ENCODE data around the gene DLG5. TPM values are rescaled to one million over a fixed set of nuclear protein-coding genes. Genes with fewer than 3 reads are reported as not detected.

The DLG5 gene
- total and polyA plus RNA-seq, 10 of the 15 experiments (the other 5 are each of a cell fraction or from before 2014, with no cell fraction given), result 0.18 to 6.6 (median 2.7) TPM

- TF ChIP-seq SMC3 (IDR thresholded peaks at IDR 0.05; ENCODE audit: borderline replicate concordance, low read length), result 0 out of 2 replicates have a peak, but pooled peaks have one; percentile 10
- no peak for TF ChIP-seq CREM (IDR thresholded peaks at IDR 0.05; ENCODE audit: low read depth)
- TF ChIP-seq HDAC2 (IDR thresholded peaks at IDR 0.05), result no peak
- TF ChIP-seq EED (IDR thresholded peaks at IDR 0.05; ENCODE audit: low read depth), result no peak
These were observed 18.4 kb downstream of the DLG5 start (continued) for GRCh38 chr10:77907900-77908717.

- BruUV-seq (replicated peaks), result no TSS peak
- ATAC-seq (no peak), DNase-seq (ENCODE audit: low read depth, low spot score) (no peak), FAIRE-seq (no peak)
- no peak overlapping the region for H3K4me2 ChIP-seq (ENCODE audit: control insufficient read depth, insufficient read depth)
- TF ChIP-seq BCL3 (IDR thresholded peaks at IDR 0.05; ENCODE audit: borderline replicate concordance, insufficient read depth, low read depth, low read length, poor library complexity, severe bottlenecking), result no peak
- TF ChIP-seq POLR2AphosphoS2 (IDR thresholded peaks at IDR 0.05; ENCODE audit: low read depth, low read length), result no peak
- no peak for TF ChIP-seq ZNF24 (IDR thresholded peaks at IDR 0.05)
- H4K20me1 ChIP-seq (ENCODE audit: control insufficient read depth, insufficient read depth), result no peaks in the 10 kb centered on the region
- no peaks in the 10 kb centered on the region for H3K4me1 ChIP-seq (ENCODE audit: control insufficient read depth, insufficient read depth, low read length)
- no peak overlapping the region for H3K9ac ChIP-seq (ENCODE audit: control insufficient read depth, insufficient read depth, low read length)
- RAD21 ChIA-PET (ENCODE audit: unreplicated experiment), result no interaction called here
- H3K27ac ChIP-seq (ENCODE audit: control insufficient read depth, insufficient read depth), result no peak overlapping the region
- in situ Hi-C loops (cut with MboI) (no loop called here), intact Hi-C loops (cut with micrococcal nuclease; ENCODE audit: unreplicated experiment) (no loop called here)
- CTCF ChIA-PET, result interaction anchor here (1.2 kb wide), 1 partner anchor 61 kb away, joined by 7 read pairs; no protein-coding TSS in a partner anchor
- whole genome bisulfite sequencing (ENCODE audit: insufficient coverage, insufficient replicate concordance, low lambda C conversion rate, missing lambda C conversion rate), result 25% methylated on average over 3 of the region's 3 CpGs
- H3K36me3 ChIP-seq (ENCODE audit: control insufficient read depth in 2 of 2, insufficient read depth in 2 of 2, low read length in 1 of 2), result no peaks in the 10 kb centered on the region
- H3K4me3 ChIP-seq, result no peak overlapping the region
- POLR2A ChIA-PET, result no interaction called here
- SMC1A ChIA-PET (ENCODE audit: uncharacterized antibody, unreplicated experiment), result no interaction called here
- no peaks in the 10 kb centered on the region for H3K27me3 ChIP-seq (replicated peaks in 1 of 2; ENCODE audit: control insufficient read depth in 2 of 2, insufficient read depth in 2 of 2, low read length in 1 of 2)
- H3K79me2 ChIP-seq (ENCODE audit: control insufficient read depth, insufficient read depth, low read length), result no peaks in the 10 kb centered on the region
- H2AFZ ChIP-seq (ENCODE audit: control insufficient read depth, low read depth, low read length), result no peak overlapping the region
- H3K9me3 ChIP-seq (replicated peaks; ENCODE audit: control insufficient read depth, insufficient read depth, low read length), result no peaks in the 10 kb centered on the region
These were observed 19.1 kb downstream of the DLG5 start for GRCh38 chr10:77907462-77907861.
